Activated gamma-delta T cell (primary cell): Measurements from ENCODE around the gene STAT1.

Source experiments
- DNase-seq: peaks from one replicate; lab custom pipeline; 2025; lab: John Stamatoyannopoulos, UW

STAT1 gene

DNA sequence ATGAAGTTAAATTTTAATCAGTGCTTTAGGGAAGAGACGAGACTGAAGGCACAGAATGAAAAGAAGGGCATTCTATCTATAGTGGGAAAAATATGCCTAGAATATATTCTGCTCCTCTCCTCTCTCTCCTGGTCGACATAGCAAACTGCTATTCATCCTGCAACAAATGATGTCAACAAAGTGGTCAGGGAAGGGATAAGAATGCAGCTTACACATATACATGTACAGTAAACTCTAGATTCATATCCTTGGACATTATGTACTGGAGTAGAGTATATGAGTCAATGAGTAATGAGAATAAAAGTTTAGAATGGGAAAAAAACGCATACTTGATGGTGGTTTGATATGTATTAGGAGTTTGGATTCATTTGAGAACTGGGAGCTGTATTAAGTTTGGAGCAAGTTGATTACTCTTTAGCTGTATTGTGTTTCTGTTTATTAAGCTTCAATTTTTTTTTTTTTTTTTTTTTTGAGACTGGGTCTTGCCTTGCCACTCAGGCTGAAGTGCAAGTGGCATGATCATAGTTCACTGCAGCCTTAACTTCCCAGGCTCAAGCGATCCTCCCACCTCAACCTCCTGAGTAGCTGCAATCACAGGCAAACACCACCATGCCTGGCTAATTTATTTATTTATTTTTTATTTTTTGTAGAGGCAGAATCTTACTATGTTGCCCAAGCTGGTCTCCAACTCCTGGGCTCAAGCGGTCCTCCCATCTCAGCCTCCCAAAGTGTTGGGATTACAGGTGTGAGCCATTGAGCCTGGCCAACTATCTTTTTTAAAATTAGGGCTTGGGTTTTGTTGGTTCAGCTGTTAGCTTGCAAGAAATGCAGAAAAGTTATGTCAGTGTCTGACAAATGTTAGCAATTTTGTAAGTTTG is 53.8 kb downstream of the STAT1 start:
- DNase-seq: no peak

DNA sequence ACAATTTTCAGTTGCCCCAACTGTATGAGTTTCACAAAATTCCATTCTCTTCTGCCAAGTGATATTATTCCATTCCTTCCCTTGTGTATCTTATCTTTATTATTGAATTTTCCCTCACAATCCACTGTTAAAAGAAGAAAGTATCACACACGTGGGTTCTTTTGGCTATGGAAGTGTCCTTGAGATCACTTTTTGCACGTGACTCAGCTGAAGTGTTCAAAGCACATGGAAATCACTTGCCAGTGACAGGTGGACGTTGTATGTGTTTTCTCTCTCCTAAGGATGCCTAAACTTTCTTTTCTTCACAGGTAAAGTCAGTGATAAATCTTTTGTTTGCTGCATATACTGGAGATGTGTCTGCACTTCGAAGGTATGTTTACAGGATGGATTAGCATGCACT is 60.7 kb downstream of the STAT1 start:
- DNase-seq: no peak

DNA sequence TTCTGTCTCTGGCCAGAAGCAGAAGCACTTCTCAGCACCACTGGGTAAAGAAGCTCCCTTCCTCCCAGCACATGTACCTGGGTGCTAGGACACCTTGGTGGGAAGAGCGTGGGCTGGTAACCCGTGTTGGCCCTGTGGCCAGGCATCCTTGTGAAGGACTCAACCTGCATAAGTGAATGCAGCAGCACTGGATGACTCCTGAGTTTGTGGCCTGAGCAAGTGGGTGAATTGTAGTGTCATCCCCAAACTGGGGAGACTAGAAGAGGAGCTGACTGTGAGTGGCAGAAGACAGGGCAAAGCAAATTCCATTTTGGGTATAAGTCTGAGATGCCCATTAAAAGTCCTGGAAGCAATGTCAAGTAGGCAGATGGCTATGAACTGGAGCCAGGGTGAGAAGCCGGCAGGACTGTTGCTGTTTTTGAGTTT is 63.4 kb downstream of the STAT1 start:
- no peak for DNase-seq

DNA sequence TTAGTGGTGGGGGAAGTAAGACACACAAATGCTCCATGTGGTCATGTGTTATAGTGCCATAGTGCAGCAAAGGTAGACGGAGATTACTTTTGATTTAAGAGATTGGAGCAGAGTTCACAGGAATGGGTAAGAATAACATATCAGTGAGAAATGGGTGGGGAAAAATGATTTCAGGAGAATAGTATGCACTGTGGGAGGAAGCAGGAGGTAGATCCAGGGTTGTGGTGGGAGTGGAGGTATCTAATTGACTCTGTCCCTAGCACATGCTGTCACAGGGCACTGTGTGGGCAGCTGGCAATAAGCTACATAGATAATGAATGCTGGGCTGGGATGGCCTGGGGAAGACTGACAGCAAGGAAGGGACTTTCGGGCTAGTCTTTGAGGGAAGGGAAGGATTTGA is 65.3 kb downstream of the STAT1 start:
- no peak for DNase-seq

DNA sequence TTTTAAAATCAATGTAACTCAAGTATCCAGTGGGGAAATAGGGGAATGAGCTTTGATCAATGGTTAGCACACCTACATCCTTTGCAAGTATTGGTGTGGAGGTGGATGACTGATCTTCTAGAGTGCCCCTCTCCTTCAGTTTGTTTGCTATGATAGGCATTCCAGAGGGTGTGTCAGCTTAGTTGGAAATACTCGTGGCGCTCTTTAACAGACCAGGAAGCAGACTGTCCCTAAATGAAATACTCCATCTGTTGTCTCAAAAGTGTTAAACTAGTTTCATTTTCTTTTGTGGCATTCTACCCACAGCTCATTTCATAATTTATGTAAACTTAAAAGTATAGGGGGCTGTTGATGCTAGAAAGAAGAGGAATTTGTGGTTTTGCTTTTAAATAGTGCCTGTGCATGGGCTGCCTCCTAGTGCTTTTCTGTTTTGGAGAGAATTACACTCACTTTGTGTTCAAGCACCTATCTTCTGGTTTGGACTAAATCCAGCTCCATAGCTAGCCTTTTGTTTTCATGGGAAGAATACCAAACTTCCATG is 66.2 kb downstream of the STAT1 start:
- no peak for DNase-seq

DNA sequence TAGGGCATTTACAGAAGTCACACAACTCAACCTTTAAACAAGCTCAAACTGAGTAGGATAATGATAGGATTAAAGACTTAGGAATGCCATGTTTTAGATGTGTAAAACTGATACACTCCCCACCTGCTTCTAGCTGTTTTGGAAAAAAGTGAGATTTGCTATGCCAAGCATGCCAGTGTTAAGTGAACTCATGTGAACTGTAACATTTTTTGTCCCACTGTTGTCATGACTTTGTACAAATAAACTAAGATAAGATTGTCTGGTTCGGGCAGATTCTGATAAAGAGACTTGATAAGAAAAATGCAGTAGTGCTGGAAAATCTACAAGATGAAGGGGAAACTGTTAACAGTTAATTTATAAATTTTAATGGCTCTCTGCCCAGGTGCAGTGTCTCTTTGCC is 66.8 kb downstream of the STAT1 start:
- no peak for DNase-seq

DNA sequence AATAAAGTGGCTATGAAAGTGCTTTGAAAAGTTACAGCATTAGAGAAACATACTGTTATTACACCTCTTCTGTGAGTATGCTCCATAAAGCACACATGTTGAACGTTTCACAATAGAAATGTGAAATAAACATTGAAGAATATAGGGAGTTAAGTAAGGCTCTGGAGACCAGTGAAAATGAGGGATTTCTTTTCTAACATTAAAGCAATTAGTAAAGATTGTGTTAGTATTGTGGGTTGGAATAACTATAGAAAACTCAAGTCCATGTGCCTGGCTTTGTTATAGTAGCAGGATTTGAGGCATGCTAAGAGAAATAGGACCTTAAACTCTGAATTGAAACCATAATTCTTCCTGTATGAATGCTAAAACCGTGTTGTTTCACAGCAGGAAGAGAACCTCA is 70.3 kb downstream of the STAT1 start:
- no peak for DNase-seq

DNA sequence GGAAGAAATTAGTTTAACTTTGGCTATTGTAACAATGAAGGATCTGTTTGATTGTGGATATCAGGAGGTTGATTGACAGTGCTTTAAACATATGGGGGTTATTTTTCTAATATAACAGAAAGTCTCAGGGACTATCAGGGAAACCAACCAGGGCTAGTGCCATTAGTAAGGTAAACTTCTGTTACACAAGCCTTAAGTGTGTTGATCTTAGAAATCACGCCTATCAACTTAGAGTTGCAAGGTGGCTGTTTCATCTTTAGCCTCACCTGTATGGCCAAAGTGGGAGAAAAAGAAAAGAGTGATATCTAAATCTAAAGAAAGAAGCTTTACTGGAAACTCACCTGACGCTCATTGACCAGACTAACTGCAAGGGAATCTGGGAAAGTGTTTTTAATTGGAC is 71.3 kb downstream of the STAT1 start:
- no peak for DNase-seq

DNA sequence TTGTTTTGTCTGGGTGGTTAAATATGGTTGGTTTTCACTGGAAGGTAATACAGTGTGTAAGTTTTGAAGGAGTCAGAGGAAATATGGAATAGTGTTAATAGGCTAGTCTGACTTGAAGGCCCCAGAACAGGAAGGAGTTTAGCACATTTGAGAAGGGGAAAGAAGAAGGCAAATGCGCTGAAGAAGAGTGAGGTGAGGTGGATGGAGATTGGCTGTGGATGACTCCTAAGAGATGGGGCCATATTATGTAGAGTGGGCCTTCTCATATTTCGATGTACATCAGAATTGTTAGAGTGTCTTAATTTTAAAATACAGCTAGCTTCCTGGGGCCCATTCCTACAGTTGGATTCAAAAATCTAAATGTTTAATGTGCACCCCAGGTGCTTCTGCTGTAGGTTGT is 72.4 kb downstream of the STAT1 start:
- DNase-seq: no peak

DNA sequence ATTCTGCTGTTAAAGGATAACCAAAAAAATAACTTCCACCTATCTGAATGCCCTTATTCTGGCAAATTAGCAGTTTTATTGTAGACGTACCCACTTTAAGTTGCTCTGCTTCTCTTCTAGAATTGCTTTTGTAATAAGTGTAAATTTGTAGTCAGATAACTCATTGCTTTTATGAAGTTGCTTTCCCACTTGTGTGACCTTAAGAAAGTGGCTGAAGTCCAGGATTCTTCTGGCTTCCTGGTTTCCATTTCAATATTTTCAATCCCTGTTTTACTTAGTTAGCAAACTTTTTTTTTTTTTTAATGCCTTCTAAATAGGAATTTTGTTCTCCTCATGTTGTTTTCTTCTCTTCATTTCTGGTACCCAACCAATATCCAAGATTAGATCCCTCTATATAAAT is 73.5 kb downstream of the STAT1 start:
- no peak for DNase-seq

DNA sequence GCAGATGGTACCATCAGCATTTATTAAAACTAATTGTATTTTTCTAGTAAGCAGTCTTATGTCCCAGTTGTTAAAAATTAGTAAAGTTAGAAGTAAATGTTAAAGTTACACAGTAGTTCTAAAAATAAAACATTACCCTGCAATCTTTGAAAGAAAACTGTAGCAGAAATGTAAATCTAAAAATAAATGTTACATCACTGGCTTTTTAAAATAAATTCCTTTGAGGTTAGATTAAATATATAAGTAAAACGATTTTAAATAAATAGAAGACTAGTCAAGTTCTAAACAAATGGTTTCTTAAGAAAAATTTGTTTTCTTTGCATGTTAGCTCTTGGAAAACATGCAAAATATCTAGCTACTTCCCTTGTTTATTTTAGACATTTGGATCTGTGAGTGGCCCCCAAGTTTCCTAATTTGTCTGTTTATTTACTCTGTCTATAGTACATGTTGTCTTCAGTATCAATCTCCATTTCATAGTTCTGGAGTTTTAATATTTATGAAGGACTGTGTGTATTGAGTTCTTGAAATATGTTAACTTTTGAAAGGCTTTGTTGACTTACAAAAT is 75.1 kb downstream of the STAT1 start:
- no peak for DNase-seq

DNA sequence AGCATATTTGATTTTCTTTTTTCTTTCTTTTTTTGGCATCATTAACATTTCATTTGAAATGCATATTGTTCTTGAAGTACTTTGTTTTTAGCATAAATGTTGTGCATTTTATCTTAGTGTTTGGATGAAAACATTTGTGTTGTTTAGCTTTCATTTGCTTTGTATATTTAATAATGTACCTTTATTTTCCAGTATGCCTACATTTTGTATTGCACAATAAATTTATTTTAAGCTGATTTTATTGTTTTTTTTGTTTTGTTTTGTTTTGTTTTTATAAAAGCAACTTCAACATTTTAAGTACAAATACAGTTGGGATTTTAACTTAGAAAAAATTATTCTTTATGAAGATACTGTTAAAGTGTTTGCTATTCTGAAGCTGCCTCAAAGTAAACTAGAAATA is 78.9 kb downstream of the STAT1 start:
- DNase-seq: no peak

DNA sequence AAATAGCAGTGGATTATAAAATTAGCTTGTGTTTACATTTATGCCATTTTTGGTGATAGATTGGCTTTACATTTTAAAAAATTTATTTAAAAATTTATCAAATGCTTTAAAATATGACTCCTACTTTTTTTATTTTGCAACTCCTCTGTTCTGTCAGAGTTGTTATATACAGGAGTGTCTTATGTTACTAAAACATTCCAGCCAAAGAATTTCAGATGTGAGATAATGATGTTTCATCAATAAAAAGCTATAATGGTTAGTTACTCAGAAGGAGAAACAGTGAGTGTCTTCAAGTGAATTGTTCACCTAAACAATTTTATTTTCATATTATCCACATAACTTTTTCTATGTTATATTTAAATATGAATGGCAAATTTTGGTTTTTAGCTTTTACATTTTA is 80.6 kb downstream of the STAT1 start:
- DNase-seq: no peak

DNA sequence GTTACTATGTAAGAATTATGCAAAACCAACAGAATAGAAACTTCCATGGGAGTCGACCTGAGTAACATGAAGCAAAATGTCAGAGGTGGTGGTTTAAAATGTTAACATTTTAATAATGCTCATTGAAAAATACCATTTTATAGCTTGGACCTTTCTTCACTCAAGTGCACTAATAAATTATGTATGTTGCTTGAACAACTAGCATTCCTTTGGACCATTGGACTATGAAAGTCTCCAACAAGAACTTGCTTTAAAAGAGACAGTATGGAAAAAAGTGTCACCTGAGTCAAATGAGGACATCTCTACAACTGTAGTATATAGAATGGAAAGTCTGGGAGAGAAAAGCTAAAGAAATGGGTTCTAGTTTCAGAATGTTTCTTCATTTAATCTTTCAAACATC is 81.5 kb downstream of the STAT1 start:
- no peak for DNase-seq

DNA sequence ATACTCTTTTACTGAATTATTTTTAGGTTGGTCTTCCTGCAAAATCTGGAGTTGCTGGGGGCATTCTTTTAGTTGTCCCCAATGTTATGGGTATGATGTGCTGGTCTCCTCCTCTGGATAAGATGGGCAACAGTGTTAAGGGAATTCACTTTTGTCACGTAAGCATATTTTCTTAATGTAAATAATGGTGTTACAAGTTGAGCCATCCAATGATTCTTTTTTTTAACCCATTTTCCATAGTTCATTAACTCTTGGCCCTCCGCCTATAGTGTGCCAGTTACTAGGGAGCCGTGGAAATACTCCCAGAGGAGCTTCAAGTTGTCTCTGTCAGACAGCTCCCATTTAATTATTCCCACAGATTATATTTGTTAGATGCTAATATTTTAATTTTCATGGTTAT is 83.6 kb downstream of the STAT1 start:
- DNase-seq: no peak

DNA sequence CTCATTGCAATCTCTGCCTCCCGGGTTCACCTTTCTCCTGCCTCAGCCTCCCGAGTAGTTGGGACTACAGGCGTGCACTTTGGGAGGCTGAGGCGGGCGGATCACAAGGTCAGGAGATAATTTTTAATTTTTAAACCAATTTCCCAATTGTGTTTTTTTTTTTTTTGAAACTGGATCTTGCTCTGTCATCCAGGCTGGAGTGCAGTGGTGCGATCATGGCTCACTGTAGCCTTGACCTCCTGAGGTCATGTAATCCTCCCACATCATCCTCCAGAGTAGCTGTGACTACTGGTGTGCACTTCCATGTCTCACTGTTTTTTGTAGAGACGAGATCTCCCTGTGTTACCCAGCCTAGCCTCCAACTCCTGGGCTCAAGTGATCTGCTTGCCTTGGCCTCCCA is 84.1 kb downstream of the STAT1 start:
- DNase-seq: no peak

DNA sequence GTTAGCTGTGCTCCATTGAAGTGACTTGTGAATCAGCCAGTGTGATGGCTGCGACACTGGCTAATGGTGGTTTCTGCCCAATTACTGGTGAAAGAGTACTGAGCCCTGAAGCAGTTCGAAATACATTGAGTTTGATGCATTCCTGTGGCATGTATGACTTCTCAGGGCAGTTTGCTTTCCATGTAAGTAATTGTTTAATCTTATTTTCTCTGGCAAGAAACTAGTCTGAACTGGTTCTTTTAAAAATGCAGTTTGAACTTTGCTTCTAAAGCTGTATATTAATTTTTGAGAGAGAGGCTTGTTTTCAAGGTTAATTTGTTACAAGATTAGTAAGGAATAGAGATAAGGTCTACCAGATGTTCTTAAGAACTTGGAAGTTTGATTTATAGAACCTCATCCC is 86.7 kb downstream of the STAT1 start:
- DNase-seq: no peak

DNA sequence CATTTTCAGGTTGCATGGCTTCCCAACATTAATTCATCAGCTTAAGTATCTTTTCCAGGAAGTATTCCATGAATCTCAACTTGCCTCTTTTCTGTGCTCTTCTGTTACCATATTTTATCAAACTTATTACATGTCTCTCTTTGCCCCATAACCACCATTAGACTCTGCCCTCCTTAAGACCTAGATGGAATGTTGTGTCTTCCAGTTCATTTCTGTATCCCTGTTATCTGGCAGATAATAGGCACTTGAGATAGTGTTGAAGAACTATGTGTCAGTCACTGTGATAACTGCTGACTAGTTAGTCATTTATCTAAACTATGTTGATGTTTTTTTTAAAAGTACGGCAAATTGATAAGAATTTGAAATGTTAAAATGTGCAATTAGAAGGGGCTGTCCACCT is 91.6 kb downstream of the STAT1 start:
- no peak for DNase-seq

DNA sequence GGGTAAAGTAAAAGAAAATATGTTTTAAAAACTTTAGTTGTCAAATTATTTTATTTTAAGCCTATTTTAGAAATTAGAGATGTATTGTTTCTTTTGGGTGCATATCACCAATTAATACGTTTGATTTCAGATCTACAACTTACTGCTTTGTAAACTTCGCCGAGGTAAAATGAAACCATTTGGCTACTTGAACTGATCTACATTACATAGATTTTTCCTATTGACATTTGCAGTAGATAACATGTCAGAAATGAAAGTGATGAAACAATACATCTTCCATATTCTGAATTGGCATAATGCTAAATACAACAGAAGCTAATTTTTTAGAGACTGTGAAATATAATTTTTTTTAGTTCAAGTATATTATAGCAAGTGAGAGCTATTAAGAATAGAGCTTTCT is 93.9 kb downstream of the STAT1 start:
- DNase-seq: no peak
